NCI-H446 (cell line): Measurements from ENCODE around the gene RETSAT.
"Not testable (repeated sequence)": the region's sequence is repeated elsewhere in the genome, so short reads cannot be mapped to it uniquely, and the experiment has no call there.

Experiments used
- DNase-seq, 2 experiments: peaks; one replicate each; lab custom pipeline; 2025; lab: John Stamatoyannopoulos, UW

RETSAT gene

DNA sequence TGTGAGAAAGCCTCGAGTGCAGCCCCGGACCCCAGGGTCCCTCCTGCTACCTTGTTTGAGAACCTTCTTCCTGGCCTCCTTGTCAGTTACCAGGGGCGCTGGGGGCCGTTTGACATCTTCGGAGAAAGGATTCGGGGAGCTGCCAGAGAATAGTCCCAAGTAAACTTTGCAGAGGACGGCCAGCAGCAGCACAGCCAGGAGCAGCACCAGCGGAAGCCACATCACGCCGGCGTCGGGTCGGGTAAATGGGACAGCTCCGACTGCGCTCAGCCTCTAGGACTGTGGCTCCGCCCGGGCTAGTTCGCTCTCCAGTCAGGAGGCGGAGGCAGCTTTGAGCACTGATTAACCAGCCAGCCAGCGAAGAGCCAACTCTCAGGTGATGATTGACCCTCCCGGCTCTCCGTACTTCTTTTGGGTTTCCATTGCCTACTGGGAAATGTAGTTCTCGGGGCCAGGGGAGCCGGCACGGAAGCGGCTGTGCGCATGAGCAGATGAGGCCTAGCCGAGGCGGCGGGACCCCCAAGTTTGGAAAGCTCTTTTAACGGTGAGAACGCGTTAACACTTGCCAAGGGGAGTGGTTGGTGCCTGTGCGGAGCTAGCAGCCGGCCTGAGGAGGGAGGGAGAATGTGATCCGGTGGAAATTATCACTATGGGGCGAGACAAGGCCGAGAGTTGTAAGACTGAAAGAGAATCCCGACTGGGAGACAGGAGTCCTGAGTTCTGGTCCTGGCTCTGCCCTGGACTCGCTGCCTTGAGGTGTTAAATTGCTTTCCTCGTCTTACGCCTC, at the start of gene RETSAT, which contains the start of gene ELMOD3:
Gene RETSAT, minus strand, starts transcription at position 243 of the 787 bp plus-strand sequence. Its CDS starts 21 bp downstream, at position 222.
Gene ELMOD3, plus strand, starts transcription at position 484 of the 787 bp plus-strand sequence. CDS start 2,430 bp downstream, outside the sequence.
- DNase-seq, result peak; percentile 96 to 98

DNA sequence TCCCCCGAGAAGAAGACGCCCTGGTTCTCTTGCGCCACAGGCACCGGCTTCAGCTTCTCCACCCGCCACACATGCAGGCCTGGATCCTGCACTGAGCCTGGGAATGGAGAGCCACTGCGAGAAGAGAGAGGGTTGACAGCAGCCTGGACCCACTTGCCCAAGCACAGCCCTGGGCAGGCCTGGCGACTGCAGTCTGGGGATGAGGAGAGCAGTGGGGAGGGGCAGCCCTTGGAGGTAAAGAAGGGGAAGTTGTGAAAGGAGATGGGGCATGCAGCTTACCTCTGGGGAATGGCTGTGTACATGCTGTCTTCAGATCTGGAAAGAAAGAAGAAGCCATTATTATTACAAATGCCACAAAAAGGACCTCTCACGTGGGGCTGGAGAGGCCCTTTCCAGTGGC, 47.5 kb upstream of the RETSAT start:
- no peak for DNase-seq

DNA sequence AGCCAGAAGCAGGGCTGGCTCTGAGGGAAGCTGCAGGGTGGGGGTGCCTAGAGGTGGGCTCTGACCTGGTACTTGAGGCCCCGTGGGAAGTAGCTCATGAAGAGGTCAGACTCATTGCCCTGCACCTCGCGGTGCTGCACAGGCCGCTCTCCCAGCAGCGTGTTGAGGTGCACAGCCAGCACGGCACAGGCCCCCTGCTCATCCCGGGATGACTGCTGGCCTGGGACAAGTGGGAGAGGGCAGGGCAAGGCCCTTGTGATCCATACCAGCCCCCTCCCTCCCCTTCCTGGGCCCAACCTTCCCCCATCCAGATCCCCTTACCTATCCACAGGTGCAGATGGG, 47.1 kb upstream of the RETSAT start:
- DNase-seq, result no peak

DNA sequence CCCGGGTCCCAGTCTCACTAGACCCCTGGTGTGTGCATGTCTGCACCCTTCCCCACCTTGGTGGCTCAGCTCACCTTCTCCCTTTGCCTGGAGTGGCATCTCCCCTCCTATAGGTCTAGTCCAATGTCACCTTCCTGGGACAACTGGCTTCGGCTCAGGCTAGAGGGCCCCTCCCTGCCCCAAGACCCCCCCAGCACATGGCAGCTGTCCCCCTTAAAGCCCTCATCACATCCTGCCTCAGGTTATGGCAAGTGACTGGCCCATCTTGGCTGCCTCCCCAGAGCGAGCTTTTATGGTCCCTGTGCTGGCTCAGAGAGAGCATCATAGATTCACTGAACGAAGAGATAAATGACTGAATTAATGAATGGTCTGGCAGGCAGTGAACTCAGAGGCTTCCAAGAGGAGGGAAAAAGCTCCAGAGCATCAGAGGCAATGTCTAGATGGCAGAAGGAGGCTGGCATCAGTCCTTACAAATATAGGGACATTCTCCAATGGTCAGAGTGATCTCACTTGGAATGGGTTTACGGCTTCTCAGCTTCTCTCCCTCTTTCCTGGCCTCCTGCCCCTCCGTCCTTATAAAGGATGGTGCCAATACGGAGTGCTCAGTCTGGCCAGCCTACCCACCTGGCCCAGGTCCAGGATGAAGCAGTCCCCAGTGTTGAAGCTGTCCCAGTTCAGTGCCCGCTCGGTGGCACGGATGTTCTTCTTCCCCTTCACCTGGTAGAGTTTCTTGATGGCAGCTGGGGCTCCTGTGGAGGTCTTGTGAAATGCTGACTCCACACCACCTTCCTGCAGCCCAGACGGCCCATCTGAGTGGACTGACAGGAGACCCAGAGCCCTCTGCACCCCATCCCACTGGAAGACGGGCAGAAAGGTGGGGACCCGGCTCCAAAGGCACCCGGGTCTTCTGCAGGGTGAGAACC, 46.5 kb upstream of the RETSAT start:
- peak; percentile 84 to 95 for DNase-seq

DNA sequence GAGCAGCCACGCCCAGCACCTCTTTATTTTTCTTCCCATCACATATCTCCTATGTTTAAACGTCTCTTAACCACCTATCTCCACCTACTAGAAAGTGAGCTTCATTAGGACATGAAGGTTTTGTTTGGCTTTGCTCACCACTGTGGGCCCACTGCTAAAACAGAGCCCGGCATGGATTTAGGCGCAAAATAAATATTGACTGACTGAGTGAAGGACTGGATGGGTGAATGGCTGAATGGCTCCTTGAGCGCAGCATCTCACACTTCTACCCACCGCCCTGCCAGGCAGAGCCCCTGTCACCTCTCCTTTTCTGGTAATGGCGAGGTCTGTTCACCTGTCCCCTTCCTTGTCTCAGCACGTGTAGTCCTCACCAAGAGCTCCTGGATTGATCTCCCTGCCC, 45.7 kb upstream of the RETSAT start:
- no peak for DNase-seq

DNA sequence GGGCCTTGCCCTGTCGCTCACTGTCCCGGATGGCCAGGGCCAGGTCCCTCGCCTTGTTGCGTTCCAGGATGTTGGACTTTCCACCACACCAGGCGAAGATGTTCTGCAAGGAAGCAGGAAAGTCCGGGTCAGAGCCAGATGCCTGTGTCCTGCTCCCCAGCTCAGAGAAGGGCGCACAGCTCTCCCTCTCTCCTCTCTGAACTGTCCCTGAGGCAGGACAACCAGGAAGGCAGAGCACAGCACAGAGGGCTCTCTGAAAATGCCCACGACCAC, 44.8 kb upstream of the RETSAT start:
- DNase-seq, result no peak

DNA sequence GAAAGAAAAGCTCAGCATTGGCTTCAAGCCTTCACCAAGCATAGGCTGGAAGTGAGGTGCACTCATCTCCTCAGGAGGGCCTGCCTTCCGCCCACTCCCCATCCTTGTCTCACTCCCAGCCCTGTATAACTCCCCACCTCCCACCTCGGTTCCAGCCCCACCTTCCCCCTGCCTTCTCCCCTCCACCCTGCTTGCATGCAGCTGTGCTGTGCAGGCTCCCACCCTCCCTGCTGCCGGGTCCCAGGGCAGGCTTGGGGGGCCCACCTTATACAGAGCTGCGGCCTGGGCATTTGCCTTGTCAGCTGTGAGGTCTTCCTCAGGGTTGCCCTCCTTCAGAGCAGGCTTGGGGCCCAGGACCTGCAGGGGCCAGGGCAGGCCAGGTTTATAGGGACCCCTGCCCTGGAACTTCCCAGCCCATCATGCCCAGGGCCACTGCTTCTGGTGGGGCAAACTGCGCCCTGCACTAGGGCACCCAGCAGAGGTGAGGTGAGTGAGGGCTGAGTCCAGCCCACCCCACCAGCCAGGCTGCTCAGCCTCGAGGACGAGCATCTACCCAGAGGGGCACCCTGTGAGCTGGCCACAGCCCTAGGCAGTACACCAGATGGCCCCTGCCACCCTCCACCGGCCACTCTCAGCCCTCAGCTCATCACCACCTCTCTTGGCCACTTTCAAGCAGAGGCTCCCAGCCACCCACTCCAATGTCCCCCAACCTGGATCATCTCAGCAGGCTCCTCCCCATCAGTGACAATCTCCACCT, 44.3 kb upstream of the RETSAT start:
- DNase-seq, result no peak

DNA sequence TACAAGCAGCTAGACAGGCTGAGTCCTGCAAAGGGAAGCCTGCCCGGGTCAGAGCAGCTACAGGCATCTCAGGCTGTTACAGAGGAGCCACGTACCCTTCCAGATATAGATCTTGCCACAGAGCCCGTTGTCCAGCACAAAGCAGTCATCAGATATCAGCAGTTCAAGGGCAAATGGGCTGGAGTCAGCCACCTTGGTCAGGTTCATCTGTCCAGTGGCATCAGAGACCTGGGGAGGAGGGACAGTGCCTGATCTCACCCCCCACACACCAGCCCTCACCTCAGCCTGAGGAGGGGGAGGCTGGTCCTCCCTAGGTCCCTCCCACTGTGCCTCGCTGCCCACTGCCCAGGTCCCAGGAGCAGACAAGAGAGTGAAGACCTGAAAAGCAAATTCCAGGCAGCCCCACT, 43.6 kb upstream of the RETSAT start:
- DNase-seq, result no peak

DNA sequence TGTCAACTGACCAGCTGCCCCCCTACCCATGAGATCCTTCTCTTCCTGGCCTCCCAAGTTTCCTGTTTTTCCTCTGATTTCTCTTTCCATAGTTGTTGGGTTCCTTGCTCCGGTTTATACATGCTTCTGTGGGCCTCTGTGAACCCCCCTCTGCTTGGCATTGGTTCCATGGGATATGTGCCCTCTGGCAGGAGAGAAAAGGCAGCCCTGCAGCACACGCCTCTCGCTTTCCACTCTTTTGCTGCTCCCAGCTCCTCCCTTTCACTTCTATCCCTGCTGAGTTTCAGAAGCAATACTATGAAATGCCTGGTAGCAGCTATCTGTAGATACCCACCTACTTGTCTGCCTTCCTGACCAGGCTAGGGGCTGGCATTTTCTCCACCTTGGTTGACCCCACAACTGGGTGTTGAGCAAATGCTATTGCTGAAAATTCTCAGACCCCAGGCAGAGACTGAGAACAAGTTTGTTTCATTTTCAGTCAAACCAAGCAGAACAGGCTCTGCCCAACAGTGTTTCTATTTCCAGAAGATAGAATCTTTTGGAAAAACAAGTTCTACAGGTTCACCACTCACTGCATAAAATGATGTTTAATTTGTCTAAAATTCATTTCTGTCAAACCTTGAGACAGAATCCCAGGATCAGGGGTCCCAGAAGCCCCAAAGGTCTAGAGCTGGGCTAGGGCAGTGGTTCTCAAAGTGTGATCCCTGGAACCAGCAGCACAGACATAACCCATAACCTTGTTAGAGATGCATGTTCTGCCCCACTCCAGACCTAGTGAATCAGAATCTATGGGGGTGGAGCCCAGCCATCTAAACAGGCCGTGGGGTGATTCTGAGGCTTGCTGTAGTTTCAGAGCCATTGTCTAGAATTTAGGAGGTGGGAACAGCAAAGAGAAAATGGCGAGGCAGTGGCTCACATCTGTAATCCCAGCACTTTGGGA, 42.5 kb upstream of the RETSAT start:
- no peak for DNase-seq

DNA sequence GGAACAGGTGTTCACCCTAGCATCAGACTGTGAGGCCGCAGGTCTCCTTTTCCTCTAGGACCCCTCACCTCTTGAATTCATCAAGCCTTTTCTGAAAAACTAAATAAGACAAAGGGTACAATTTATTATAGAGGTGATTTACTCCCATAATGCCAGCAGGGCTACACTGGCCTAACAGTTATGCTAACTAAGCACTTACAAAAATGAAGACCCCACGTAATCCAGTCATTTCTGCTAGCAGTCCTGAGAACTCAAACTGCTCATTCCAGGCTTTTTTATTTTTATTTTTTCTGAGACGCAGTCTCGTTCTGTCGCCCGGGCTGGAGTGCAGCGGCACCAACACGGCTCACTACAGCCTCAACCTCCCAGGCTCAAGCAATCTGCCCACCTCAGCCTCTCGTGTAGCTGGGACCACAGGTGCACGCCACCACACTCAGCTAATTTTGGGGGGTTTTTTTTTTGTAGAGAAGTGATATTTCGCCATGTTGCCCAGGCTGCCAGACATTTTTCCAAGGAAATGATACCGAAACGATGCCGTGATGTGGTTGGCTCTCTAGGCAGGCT, 41.7 kb upstream of the RETSAT start:
- DNase-seq, result no peak

DNA sequence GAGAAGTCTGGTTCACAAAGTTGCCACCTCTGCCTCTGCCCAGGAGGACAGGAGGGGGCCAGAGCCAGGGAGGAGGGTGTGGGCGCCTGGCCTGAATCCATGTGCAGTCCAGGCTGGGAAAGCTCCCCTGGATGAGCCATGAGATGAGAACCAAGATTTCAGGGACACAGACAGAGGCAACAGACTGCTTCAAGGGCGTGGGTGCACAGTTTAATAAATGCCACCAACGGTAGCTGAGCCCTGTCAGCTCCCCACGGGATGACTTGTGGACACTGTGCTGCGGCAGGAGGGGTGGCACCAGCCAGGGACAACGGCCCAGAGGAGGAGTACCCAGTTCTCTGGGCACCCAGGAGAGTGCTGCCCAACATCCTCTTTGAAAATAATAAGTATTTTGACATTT, 40.6 kb upstream of the RETSAT start:
- DNase-seq, result no peak

DNA sequence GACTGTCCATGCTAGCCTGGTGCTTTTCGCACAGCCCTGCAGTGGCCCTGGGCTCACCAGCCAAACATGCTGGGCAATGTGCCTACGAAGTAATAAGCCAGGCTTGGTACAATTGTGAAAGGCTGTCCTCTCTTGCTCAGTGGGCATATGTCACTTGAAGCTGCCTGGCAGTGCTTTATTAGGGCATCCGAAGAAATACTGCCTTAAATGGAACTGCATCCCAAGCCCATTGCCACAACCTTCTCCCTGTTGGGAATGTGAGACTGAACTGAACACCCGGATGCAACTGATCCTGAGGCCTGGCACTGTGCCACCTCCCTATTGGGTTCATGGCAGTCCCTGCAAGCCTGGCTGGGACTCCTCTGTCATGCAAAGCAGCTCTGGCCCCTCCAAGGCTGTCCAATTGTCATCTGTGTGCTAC, 39.9 kb upstream of the RETSAT start:
- peak; percentile 30 to 75 for DNase-seq

DNA sequence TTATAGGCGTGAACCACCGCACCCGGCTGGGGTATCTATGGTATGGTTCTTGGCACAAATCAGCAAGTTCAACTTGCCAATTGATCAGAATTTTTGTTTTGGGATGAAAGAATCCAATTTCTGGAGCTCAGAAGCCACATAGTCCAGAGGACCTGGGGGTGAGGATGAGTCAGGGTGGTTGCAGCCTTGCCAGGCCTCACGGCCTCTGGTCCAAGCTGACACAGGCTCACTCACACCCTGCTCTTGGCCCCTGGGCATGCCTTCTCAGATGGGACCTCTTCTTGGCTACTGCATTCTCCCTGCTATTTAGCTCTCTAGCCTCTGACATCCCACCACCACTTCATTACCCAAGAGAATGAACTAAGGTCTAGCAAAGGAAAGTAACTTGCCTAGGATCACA, 39.5 kb upstream of the RETSAT start:
- DNase-seq, result no peak

DNA sequence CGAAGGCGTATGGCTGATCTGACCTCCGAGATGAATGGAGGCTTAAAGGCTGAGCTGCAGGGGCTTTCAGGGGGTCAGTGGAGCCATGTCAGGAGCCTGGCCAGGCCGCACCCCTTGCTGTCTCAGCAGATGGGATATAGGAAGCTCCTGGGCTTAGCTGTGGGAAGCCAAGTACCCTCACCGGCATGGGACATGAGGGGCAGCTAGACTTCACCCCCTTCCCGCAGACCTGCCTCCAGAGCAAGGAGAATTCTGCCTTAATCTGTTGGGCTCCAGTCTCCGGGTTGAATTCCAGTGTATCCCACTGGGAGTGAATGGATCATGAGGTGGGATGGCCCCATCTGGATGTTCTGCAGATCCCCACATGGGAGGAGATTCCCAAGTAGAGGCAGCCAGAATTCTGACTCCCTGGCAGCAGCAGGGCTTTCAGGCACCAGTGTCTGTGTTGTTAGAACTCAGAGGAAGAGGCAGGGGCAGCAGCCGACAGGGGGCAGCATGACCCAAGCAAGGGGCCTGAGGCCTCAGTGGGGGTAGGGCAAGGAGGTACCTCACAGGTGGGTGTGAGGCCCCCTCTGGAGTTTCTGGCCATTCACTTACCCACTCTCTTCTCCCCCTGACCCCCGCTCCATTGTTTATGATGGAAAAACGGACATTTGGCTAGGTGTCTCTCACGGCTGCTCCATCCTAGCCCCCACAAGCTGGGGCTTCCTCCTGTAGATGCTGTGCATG, 36.8 kb upstream of the RETSAT start:
- DNase-seq, result peak in 1 of 2 experiments; percentile 62

DNA sequence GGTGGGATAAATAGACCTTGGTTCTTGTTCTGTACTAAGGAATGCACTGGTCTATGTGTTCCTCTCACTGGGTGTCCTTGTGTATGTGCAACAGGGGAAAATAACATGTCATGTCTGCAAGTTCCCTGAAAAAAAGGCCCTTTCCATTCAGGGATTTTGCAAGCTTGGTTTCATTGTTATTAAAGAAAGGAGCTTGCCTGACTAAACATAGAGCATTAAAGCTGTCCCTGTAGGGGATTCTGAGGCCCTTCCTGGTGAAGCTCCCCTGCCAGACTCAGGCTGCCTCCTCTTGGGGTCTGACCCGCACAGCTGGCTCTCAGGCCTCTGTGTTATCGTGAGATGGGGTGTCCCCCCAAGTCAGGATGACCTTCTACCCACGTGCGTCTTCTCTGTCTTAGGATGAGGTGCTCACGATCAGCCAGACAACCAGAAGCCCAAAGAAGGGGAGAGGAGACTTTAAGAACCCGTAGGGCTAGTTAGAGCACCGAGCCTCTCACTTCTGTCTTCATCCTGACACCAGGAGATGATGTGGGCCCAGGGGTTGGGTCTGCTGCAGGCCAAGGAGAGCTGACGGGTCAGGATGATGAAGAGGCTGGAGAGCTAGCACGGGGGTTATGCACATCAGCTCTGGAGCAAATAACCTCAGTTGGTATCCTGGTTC, 34.7 kb upstream of the RETSAT start:
- DNase-seq, result no peak

DNA sequence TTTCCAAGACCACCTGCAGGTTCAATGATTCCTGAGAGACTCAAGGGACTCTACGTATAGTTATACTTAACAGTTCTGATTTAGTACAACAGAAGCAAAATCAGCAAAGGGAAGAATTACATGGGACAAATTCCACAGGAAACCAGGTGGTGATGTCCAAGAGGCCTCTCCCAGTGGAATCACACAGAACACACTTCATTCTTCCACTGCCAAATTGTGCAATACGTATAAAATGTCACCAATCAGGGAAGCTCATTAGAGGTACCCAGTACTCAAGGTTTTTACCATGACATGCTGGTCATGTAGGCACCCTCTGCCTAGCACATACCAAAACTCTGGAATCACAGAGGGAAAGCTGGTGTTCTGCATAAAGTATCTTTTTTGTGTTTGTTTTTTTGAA, 33.4 kb upstream of the RETSAT start:
- DNase-seq, result no peak

DNA sequence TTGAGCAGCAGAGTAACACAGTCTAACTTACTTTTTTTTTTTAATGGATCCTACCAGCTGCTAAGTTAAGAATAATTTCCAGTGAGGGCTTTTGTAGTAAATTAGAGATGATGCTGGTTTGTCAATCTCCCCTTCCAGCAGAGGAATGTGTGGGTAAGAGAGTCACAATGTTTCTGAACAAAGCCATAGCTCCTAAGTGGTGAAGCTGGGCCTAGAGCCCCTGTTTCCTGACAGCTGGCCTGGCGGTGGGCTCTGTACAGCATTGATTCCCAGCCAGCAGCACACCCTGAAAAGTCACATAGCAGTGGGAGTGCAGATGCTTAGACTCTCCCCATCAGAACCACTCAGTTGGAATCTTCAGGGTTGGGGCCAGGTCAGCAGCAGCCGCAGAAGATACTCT, 31.4 kb upstream of the RETSAT start:
- no peak for DNase-seq

DNA sequence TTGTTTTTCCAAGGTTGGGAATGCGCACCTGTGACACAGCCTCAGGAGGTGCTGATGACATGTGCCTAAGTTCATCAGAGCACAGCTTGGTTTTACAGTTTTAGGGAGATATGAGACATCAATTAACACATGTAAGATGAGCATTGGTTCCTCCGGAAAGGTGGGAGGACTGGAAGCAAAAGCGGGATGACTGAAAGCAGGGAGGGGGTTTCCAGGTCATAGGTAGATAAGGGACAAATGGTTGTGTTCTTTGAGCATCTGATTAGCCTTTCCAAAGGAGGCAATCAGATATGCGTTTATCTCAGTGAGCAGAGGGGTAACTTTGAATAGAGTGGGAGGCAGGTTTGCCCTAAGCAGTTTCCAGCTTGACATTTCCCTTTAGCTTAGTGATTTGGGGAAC, 29.5 kb upstream of the RETSAT start:
- no peak for DNase-seq

DNA sequence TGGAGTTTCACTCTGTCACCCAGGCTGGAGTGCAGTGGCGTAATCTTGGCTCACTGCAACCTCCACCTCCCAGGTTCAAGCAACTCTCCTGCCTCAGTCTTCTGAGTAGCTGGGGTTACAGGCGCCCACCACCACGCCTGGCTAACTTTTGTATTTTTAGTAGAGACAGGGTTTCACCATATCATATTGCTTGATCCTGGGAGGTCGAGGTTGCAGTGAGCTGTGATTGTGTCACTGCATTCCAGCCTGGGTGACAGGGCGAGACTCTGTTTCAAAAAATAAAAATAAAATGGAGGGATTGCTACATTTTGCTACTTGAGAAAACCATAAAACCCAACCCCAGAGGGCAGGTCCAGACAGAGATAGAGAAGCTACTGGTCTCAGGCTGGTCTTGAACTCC, 28.8 kb upstream of the RETSAT start:
- not testable (repeated sequence) for DNase-seq

DNA sequence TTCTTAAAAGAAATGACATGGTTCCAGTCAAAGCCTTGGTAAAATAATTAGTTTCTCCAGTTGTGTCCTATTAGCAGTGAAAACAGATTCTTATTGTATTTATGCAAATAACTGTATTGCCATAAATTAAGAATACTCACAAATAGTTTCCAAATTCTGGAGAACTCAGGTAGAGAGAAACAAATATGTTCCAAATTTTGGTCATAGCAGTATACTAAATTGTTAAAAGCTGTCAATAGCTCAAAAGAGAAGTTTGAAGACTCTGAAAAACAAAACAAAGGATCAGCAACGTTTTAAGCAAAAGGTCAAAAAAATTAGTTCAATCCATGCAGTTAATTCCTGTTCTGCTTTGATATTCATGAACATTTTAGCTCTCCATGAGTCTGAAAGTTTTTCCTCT, 25.7 kb upstream of the RETSAT start:
- no peak for DNase-seq
